Measurements from ENCODE around the gene ZNF70.
"Not testable (repeated sequence)": the region's sequence is repeated elsewhere in the genome, so short reads cannot be mapped to it uniquely, and the experiment has no call there.

The ZNF70 gene

DNA sequence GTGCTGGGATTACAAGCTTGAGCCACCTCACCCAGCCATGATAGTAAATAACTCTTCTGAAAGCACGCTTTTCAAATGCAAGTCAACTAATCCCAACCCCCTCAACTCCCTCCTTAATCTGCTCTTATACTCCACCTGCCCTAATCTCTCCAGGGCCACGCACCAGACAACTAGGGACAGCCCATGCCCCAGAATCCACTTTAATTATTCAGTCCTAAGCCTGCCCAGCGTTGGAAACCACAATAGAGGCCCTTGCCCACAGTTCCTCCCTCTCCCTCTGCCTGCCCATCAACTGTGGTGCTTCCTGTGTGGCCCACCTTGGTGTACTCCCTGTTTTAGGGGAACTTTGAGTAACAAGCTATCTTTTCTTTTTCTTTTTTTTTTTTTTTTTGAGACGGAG is 6.0 kb upstream of the ZNF70 start:
- DNase-seq (ENCODE audit: low read depth, low spot score): no peak

DNA sequence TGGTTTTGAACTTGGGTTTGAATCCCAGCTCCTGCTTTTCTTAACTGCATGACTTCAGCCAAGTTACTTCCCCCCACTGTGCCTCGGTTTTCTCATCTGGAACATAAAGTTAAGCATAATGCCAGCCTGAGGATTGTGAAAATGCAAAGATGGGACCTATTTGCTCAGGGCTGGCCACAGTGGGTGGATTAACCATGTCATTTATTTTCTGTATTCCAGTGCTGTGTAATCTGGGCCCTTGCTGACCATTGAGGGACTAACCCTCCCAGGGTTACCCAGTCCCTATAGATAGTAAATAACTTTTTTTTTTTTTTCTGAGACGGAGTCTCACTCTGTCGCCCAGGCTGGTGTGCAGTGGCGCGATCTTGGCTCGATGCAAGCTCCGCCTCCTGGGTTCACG is 4.8 kb upstream of the ZNF70 start:
- DNase-seq (ENCODE audit: low read depth, low spot score): no peak

DNA sequence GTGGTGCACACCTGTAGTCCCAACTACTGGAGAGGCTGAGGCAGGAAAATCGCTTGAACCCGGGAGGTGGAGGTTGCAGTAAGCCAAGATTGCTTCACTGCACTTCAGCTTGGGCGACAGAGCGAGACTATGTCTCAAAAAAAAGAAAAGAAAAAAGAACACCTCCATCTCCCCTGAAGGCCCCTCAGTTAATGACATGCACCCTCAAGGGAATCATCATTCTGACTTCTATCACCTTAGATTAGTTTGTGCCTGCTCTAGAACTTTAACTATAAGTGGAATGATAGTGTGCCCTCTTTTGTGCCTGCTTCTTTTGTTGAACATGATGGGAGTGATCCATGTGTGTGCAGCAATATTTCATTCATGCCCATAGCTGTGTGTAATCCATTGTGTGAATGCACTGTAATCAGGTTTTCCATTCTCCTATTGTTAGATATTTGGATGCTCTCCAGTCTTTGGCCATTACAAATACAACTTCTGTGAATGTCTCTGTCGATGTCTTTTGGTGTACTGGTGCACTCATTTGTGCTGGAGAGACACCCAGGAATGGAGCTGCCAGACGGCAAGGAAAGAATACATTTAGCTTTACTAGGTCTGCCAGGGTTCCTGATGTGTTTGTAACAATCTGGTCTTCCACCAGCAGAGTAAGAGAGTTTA is 4.2 kb upstream of the ZNF70 start:
- no peak for DNase-seq (ENCODE audit: low read depth, low spot score)

DNA sequence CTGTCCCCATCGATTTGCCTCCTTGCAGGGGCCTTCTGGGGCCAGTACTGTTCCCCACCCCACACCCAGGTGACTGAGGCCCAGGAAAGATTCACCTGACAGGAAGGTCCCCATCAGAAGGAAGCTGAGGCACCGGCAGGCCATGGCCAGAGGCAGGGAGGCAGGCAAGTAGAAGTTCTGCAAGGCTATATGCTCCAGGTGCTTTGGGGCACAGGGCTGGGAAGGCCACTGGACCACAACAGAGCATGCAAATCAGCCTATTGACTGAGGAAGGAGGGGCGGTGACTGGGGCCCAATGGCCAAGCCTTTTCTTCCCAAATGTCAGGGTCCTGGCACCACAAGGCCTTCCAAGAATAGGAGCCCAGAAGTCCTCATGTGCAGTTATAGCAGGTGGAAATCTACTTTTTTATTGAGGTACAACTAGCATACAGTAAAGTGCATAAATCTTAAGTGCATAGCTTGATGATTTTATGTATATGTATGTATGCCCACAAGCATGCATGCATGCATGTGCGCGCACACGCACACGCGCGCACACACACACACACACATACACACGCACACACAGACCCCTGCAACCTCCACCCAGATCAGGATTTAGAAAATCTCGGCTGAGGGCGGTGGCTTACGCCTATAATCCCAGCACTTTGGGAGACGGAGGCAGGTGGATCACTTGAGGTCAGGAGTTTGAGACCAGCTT is 3.5 kb upstream of the ZNF70 start, which contains the start of gene VPREB3:
Gene VPREB3, minus strand, starts transcription at position 206 of the 700 bp plus-strand sequence. Its CDS starts 62 bp downstream, at position 144.
- no peak for DNase-seq (ENCODE audit: low read depth, low spot score)

DNA sequence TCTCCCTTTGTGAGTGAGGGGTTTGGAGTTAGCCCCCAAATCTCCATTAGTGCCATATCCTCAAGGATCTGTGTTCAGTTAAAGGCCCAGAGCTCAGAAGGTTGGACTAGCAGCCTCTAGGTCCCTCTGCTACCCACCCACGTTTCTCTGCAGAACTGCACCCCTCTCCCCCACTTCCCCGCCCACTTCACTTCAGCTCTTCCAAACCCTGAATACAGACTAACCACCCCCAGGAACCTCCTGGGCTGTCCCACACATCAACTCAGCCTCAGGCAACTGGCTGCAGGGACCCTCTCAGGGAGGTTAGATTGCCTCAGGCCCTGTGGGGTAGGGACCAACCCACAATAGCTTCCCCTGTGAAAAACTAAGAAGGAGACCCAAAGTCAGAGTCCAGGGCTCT is 2.5 kb upstream of the ZNF70 start:
- DNase-seq (ENCODE audit: low read depth, low spot score): no peak

DNA sequence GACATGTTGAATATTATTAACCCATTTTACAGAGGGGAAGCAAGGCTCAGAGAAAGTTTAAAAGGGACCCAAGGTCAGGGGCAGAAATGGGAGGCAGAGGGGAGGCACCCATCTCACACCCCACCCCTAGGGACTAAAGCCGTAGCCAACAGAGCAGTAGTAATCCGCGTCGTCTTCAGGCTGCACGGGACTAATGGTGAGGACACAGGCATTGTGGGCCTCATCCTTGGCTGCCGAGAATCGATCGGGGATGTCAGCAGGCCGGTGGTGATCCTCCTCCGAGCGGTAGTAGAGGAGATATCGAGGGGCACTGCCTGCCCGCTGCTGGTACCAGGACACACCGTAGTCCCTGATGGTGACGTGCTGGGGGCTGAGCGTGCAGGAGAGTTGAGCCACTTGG is 1.8 kb upstream of the ZNF70 start:
- no peak for DNase-seq (ENCODE audit: low read depth, low spot score)

DNA sequence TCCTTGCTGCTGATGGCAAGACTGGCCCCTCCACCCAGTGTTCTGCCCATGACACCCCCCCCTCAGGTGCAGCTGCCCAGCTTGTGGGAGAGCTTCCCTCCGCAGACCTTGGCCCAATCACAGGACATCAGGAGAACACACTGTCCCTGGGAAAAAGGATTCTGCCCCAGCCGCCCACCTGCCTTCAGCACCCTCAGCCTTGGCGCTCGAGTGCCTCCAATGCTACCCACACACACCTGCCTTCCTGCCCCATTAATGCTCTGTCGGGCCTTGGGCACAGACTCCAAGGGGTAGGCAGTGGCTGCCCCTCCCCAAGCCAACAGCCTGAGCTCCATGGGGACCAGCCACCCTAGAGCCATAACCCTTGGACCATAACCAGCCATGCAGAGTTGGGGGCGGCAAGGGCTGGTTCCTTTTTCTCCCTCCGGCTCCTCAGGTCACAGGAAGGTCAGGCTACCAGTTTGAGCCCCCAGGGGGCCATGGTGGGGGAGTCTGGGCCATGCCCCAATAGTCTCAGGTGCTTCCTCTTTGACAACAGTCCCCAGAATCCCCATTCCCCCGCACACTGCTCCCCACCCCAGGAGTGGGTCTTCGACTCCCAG is 1.3 kb upstream of the ZNF70 start:
- no peak for DNase-seq (ENCODE audit: low read depth, low spot score)

DNA sequence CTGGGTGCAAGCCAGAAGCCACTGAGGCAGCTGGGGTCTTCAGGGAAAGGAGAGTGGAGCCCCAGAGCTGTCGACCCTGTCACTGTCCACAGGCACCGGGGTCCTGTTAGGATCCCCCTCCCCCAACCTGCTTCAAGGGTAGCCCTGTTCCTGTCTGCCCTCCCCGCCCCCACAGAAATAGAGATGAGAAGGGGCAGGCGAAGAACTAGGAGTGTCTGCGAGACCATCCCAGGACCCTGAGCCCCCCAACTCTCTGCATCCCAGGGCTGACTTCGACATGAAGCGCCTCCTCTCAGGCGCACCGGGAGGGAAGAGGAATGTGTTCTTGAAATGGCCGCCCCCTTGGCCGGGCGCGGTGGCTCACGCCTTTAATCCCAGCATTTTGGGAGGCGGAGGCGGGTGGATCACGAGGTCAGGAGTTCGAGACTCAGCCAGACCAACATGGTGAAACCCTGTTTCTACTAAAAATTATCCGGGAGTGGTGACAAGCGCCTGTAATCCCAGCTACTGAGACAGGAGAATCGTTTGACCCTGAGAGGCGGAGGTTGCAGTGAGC is 607 bp upstream of the ZNF70 start:
- no peak for DNase-seq (ENCODE audit: low read depth, low spot score)

DNA sequence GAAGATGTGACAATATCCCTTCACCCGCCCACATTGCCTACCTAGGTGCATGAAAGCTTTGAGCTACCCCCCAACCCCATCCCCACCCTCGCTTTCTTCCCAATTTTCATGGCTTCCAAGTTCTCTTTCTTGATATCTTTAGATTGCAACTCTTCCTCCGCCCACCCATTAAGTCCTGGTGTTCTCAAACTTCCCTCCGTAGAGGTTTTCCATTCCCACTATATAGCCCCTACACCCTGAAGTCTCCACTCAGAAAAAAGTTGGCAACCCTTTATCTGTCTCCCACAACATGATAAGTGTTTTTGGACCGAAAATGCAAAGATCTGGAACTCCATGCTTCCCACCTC is 572 bp downstream of the ZNF70 start:
- no peak for DNase-seq (ENCODE audit: low read depth, low spot score)

DNA sequence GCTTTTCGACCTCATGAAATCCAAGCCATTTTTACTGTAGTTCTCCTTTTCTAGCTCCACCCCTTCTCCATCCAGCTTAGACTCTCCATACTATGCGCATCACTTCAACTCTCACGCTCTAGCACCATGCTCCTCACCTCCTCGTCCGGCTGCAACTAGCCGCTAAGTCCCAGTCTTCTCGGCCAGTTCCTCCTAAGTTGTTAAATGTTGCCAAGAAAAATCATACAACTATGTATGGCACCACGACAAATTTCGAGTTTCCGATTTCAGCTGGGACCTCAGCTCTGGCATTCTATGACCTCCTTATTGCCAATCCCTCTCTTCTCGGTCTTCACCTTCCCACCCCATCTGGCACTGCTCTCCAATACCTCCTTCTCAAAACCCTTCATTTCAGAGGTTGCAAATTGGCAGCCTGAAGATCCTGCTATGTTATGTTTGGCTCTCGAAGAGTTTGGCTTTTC is 1.0 kb downstream of the ZNF70 start:
- no peak for DNase-seq (ENCODE audit: low read depth, low spot score)

DNA sequence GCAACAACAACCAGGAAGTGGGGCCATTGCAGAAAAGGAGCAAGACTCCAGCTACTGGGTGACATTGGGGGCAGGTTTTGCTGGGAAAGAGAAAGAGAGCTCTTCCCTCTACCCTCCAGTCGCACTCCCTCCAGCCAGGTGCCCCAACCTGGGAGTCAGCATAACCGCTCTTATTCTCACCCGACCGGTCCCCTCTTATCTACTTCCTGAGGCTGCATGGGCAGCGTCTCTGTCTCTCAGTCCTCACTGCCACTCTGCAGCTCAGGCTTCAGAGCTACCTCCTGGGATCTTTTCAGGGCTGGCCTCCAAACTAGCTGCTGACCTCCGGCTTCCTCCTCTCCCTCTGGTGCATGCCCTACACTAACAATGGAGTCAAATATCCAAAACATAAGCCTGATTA is 5.1 kb downstream of the ZNF70 start:
- DNase-seq (ENCODE audit: low read depth, low spot score): no peak

DNA sequence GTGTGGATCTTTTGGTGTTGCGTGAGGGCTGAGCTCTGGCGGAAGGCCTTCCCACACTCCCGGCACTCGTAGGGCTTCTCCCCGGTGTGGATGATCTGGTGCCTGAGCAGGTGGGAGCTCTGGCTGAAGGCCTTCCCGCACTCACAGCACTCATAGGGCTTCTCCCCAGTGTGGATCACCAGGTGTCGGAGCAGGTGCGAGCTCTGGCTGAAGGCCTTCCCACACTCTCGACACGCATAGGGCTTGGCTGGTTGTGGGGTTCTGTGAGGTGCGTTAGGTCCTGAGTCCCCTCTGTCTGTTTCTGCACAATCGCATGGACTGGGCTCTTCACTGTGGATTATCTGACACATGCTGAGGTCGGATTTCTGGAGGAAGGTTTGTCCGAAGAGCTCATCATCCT is 6.4 kb downstream of the ZNF70 start:
- no peak for DNase-seq (ENCODE audit: low read depth, low spot score)

DNA sequence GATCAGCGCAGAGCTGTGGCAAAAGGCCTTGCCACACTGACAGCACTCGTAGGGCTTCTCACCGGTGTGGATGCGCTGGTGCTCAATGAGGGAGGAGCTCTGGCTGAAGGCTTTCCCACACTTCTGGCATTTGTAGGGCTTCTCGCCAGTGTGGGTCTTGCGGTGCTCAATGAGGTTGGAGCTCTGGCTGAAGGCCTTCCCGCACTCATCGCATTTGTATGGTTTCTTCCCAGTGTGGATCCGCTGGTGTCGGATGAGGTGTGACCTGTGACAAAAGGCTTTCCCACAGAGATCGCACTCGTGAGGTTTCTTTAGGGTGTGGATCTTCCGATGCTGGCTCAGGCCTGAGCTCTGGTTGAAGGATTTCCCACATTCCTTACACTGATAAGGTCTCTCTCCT is 6.9 kb downstream of the ZNF70 start:
- no peak for DNase-seq (ENCODE audit: low read depth, low spot score)

DNA sequence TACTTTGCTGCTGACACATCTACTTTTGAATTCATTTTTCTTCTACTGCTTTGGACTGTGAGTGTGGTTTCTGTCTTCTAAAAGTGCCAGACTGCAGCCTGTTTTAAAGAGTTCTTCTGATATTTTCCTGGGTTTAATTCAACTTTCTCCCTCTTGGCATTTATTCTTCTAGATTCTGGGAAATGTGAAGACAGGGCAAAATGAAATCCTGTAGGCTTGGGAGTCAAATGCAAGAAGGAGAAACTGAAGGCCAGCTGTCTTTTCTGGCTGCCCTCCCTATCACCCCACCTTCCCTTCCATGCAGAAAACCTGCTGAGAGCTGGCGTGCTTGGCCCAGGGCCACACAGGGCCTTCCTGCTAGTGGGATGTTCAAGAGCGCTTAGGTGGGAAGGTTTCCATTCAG is 7.6 kb downstream of the ZNF70 start:
- peak; percentile 40 for DNase-seq (ENCODE audit: low read depth, low spot score)

DNA sequence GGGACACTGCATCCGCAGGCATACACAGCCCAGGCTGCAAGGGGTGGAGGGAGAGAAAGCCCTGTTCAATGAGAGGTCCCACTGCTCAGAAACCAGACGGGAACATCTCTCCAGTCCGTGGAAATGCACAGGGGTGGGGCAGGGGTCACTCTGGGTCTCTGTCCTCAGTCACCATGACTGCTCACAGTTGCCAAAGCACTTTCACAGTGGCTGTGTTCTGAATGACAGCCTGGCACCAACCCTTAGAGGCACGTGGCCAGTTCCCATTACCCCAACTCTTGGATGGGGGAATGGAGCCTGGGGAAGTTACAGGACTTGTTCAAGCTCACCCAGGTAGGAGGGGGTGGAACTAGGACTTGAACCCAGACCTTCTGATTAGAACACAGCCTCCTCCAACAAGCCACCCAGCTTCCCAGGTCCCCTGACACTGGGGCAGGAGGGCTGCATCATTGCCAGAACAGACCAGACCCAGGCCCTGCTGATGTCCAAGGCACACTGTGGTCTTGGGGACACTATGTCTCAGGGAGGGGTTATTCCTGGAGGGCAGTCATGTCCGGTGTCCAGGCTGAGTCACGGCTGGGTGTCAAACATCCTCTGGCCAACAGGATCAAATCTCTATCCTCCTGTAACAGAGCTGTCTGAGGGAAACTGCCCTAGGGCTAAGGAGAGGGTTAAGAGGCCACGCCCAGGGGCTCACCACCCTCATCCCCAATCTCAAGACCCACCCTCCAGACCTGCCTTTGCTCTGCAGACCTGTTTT is 8.2 kb downstream of the ZNF70 start:
- no peak for DNase-seq (ENCODE audit: low read depth, low spot score)

DNA sequence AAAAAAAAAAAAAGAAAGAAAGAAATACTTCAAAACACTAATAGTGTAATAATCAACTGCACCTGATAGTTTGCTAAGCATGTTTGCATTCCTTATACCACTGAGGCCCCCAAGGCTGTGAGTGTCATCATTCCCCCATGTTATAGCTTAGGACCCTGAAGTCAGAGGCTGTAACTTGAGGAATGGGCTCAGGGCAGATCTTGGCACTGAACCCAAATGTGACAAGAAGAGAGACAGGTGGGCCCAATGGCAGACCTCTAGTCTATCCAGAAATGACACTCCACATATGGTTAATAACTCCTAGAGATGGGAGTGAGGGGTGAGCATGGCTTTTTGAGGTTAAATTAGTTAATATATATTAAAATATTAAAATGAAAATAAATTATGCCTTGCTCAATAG is 13.2 kb downstream of the ZNF70 start:
- DNase-seq (ENCODE audit: low read depth, low spot score): no peak

DNA sequence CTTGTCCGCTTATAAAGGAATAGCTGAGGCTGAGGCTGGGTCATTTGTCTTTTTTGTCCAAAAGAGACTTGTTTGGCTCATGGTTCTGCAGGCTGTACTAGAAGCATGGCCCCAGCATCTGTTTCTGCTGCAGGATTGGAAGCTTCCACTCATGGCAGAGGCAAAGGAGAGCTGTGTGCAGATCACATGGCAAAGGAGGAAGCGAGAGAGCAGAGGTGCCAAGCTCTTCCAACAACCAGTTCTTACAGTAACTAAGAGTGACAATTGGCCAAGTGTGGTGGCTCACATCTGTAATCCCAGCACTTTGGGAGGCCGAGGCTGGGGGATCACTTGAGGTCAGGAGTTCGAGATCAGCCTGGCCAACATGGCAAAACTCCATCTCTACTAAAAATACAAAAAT is 22.8 kb downstream of the ZNF70 start:
- DNase-seq (ENCODE audit: low read depth, low spot score): not testable (repeated sequence)

DNA sequence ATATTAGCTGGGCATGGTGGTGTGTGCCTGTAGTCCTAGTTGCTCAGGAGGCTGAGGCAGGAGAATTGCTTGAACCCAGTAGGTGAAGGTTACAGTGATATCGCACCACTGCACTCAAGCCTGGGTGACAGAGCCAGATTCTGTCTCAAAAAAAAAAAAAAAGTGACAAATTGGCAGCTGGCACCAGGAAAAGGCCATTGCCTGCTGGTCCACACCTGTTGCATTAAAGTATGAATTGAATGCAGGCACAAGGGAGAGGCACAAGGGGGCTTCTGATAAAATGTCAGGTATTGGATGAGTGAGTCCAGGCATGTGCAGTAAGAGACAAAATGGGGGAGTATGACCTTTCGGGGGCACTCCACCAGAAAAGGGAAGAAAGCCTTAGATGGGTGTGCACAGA is 28.2 kb downstream of the ZNF70 start:
- no peak for DNase-seq (ENCODE audit: low read depth, low spot score)

DNA sequence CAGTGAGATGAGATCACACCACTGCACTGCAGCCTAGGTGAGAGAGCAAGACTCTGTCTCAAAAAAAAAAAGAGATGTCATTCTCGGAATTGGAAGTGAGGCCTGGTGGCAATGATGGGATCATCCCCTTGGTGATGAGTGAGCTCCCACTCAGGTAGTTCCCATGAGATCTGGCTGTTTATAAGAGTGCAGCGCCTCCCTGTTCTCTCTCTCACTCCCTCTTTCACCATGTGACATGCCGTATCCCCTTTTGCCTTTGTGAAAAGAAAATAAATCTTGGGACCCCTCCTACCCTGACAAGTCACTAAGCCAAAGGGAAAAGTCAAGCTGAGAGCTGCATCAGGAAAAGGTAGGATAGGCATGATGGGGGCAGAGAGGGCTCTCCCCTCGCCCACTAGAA is 28.8 kb downstream of the ZNF70 start:
- DNase-seq (ENCODE audit: low read depth, low spot score): no peak

DNA sequence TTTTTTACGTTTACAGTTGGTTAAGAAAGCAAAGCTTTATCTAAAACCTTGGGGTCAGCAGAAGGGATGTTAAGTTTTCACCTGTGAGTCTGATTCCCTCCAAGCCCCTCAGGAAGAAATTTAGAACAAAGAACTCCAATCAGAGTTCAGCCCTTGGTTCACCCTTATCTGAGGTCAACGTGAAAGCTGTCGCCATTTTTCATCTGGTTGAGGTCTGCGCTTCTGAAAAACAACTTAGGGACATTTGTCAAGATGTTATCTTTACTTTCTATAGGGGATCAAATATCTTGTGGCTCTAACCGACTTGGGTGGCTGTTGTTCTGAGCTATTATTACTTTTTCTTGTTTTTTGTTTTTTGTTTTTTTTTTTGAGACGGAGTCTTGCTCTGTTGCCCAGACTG is 30.1 kb downstream of the ZNF70 start:
- no peak for DNase-seq (ENCODE audit: low read depth, low spot score)

DNA sequence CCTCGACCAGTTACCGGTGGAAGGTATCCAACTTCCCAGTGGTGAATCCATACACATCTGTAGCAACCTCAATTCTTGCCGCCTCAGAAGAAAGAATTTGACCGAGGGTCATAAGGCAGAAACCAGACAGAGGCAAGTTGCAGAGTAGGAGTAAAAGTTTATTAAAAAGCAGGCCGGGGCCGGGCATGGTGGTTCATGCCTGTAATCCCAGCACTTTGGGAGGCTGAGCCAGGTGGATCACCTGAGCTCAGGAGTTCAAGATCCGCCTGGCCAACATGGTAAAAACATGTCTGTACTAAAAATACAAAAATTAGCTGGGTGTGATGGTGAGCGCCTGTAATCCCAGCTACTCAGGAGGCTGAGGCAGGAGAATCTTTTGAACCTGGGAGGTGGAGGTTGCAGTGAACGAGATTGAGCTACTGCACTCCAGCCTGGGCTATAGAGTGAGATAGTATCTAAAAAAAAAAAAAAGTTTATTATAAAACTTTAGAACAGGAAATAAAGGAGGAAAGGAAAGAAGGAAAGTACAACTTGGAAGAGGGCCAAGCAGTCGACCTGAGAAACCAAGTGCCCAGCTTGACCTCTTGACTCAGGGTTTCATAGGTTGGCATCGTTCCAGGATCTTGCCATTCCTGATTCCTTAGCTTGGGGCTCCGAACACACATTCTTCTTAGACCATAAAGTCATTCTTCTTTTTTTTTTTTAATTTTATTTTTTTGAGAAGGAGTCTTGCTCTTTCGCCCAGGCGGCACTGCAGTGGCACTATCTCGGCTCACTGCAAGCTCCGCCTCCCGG is 32.3 kb downstream of the ZNF70 start:
- DNase-seq (ENCODE audit: low read depth, low spot score): no peak
